ENCODE data around the gene VGLL4. TPM values are rescaled to one million over a fixed set of nuclear protein-coding genes. Genes with fewer than 3 reads are reported as not detected.
A peak's percentile ranks its signal among the peaks of the same experiment; 100 is the strongest.

The VGLL4 gene
- total RNA-seq, 2 experiments from 2014 or later: 34.2 to 35.5 TPM

GRCh38 chr3:11558918-11559815 is 84.5 kb downstream of the VGLL4 start:
- POLR2A ChIA-PET: no interaction called here
- no peaks in the 10 kb centered on the region for H3K9me3 Mint-ChIP-seq
- no peaks in the 10 kb centered on the region for H3K27me3 Mint-ChIP-seq
- CTCF ChIA-PET: interaction anchor here (0.6 kb wide), 1 partner anchor 265 kb away, joined by 3 read pairs; no protein-coding TSS in a partner anchor
- H3K4me3 Mint-ChIP-seq: no peak overlapping the region
- H3K4me1 Mint-ChIP-seq: peaks cover 6% of the 10 kb centered on the region
- no peak for DNase-seq
- H3K36me3 Mint-ChIP-seq (ENCODE audit: low read depth): peaks cover 14% of the 10 kb centered on the region
- no peak overlapping the region for H3K27ac Mint-ChIP-seq

- no peak overlapping the region for H3K4me3 Mint-ChIP-seq
- peaks cover 6% of the 10 kb centered on the region for H3K4me1 Mint-ChIP-seq
- peaks cover 15% of the 10 kb centered on the region for H3K36me3 Mint-ChIP-seq (ENCODE audit: low read depth)
- ChIA-PET CTCF (interaction anchor here (1.9 kb wide), 1 partner anchor 8 kb away, joined by 4 read pairs; no protein-coding TSS in a partner anchor), POLR2A (no interaction called here)
- no peaks in the 10 kb centered on the region for H3K27me3 Mint-ChIP-seq
- no peak overlapping the region for H3K27ac Mint-ChIP-seq
- DNase-seq: no peak
- no peaks in the 10 kb centered on the region for H3K9me3 Mint-ChIP-seq
Measured at GRCh38 chr3:11558411-11558903, 85.3 kb downstream of the VGLL4 start.

GRCh38 chr3:11558002-11558401 is 85.7 kb downstream of the VGLL4 start:
- no peak overlapping the region for H3K27ac Mint-ChIP-seq
- CTCF ChIA-PET: interaction anchor here (1.9 kb wide), 1 partner anchor 8 kb away, joined by 4 read pairs; no protein-coding TSS in a partner anchor

GRCh38 chr3:11556851-11557644 is 86.7 kb downstream of the VGLL4 start:
- POLR2A ChIA-PET: no interaction called here

More at GRCh38 chr3:11558002-11558401, 85.7 kb downstream of the VGLL4 start:
- Mint-ChIP-seq H3K4me1 (peaks cover 6% of the 10 kb centered on the region), H3K27me3 (no peaks in the 10 kb centered on the region), H3K9me3 (no peaks in the 10 kb centered on the region), H3K4me3 (no peak overlapping the region), H3K36me3 (ENCODE audit: low read depth) (peaks cover 19% of the 10 kb centered on the region)
- POLR2A ChIA-PET: no interaction called here
- DNase-seq: no peak

GRCh38 chr3:11555881-11556633 is 87.7 kb downstream of the VGLL4 start:
- DNase-seq: no peak
- ChIA-PET CTCF (interaction anchor here (0.5 to 1.9 kb wide), 4 partner anchors 10 to 18 kb away, joined by 3 to 6 read pairs (median 4); no protein-coding TSS in a partner anchor), POLR2A (no interaction called here)
- no peak overlapping the region for H3K4me3 Mint-ChIP-seq
- no peaks in the 10 kb centered on the region for H3K27me3 Mint-ChIP-seq
- H3K4me1 Mint-ChIP-seq: peaks cover 6% of the 10 kb centered on the region
- peak overlapping the region; percentile 1 for H3K27ac Mint-ChIP-seq
- no peaks in the 10 kb centered on the region for H3K9me3 Mint-ChIP-seq
- H3K36me3 Mint-ChIP-seq (ENCODE audit: low read depth): peaks cover 25% of the 10 kb centered on the region

More at GRCh38 chr3:11556851-11557644, 86.7 kb downstream of the VGLL4 start:
- no peaks in the 10 kb centered on the region for H3K9me3 Mint-ChIP-seq
- CTCF ChIA-PET: interaction anchor here (0.8 to 1.9 kb wide), 3 partner anchors 9 to 48 kb away, joined by 4 to 6 read pairs (median 4); no protein-coding TSS in a partner anchor
- H3K4me3 Mint-ChIP-seq: no peak overlapping the region
- DNase-seq: no peak
- peaks cover 6% of the 10 kb centered on the region for H3K4me1 Mint-ChIP-seq
- no peaks in the 10 kb centered on the region for H3K27me3 Mint-ChIP-seq
- peaks cover 25% of the 10 kb centered on the region for H3K36me3 Mint-ChIP-seq (ENCODE audit: low read depth)
- H3K27ac Mint-ChIP-seq: no peak overlapping the region

GRCh38 chr3:11555211-11555782 is 88.4 kb downstream of the VGLL4 start:
- ChIA-PET CTCF (interaction anchor here (0.5 to 1.5 kb wide), 2 partner anchors 15 to 16 kb away, joined by 3 read pairs; no protein-coding TSS in a partner anchor), POLR2A (no interaction called here)
- Mint-ChIP-seq H3K4me3 (no peak overlapping the region), H3K36me3 (ENCODE audit: low read depth) (peaks cover 25% of the 10 kb centered on the region), H3K9me3 (no peaks in the 10 kb centered on the region), H3K4me1 (peaks cover 6% of the 10 kb centered on the region), H3K27ac (no peak overlapping the region), H3K27me3 (no peaks in the 10 kb centered on the region)
- DNase-seq: no peak

- H3K4me3 Mint-ChIP-seq: no peak overlapping the region
- no peak for DNase-seq
- no peak overlapping the region for H3K27ac Mint-ChIP-seq
- no peaks in the 10 kb centered on the region for H3K9me3 Mint-ChIP-seq
- peaks cover 6% of the 10 kb centered on the region for H3K4me1 Mint-ChIP-seq
- CTCF ChIA-PET: interaction anchor here (1.5 kb wide), 1 partner anchor 15 kb away, joined by 3 read pairs; no protein-coding TSS in a partner anchor
- peaks cover 25% of the 10 kb centered on the region for H3K36me3 Mint-ChIP-seq (ENCODE audit: low read depth)
- H3K27me3 Mint-ChIP-seq: no peaks in the 10 kb centered on the region
- POLR2A ChIA-PET: no interaction called here
Measured at GRCh38 chr3:11554666-11555065, 89.0 kb downstream of the VGLL4 start.

- no peaks in the 10 kb centered on the region for H3K9me3 Mint-ChIP-seq
- H3K27ac Mint-ChIP-seq: no peak overlapping the region
- H3K27me3 Mint-ChIP-seq: no peaks in the 10 kb centered on the region
- peaks cover 6% of the 10 kb centered on the region for H3K4me1 Mint-ChIP-seq
- DNase-seq: no peak
- ChIA-PET CTCF (interaction anchor here (1.1 kb wide), 1 partner anchor 9 kb away, joined by 3 read pairs; no protein-coding TSS in a partner anchor), POLR2A (no interaction called here)
- no peak overlapping the region for H3K4me3 Mint-ChIP-seq
- H3K36me3 Mint-ChIP-seq (ENCODE audit: low read depth): peaks cover 25% of the 10 kb centered on the region
Measured at GRCh38 chr3:11554236-11554610, 89.5 kb downstream of the VGLL4 start.

- ChIA-PET POLR2A (no interaction called here), CTCF (interaction anchor here (0.9 to 1.1 kb wide), 2 partner anchors 10 to 21 kb away, joined by 3 read pairs; no protein-coding TSS in a partner anchor)
- peaks cover 25% of the 10 kb centered on the region for H3K36me3 Mint-ChIP-seq (ENCODE audit: low read depth)
- no peaks in the 10 kb centered on the region for H3K9me3 Mint-ChIP-seq
- no peak overlapping the region for H3K4me3 Mint-ChIP-seq
- no peak overlapping the region for H3K27ac Mint-ChIP-seq
- no peaks in the 10 kb centered on the region for H3K27me3 Mint-ChIP-seq
- peaks cover 6% of the 10 kb centered on the region for H3K4me1 Mint-ChIP-seq
- no peak for DNase-seq
Measured at GRCh38 chr3:11553436-11554235, 90.1 kb downstream of the VGLL4 start.

- no peaks in the 10 kb centered on the region for H3K9me3 Mint-ChIP-seq
- H3K4me3 Mint-ChIP-seq: no peak overlapping the region
- ChIA-PET CTCF (interaction anchor here (0.9 kb wide), 1 partner anchor 22 kb away, joined by 3 read pairs; no protein-coding TSS in a partner anchor), POLR2A (no interaction called here)
- DNase-seq: no peak
- H3K27ac Mint-ChIP-seq: no peak overlapping the region
- H3K4me1 Mint-ChIP-seq: no peaks in the 10 kb centered on the region
- H3K36me3 Mint-ChIP-seq (ENCODE audit: low read depth): peaks cover 21% of the 10 kb centered on the region
- no peaks in the 10 kb centered on the region for H3K27me3 Mint-ChIP-seq
Measured at GRCh38 chr3:11552289-11553264, 91.1 kb downstream of the VGLL4 start.

All from activated CD4-positive, alpha-beta T cell treated with anti-CD3 and anti-CD28 coated beads, Interleukin-2, amount 10 ng/mL, durations not matched to agents 7 days and 5 days (primary cell).